ENCODE results near the gene PIGV.
A peak's percentile ranks its signal among the peaks of the same experiment; 100 is the strongest.

The PIGV gene

DNA sequence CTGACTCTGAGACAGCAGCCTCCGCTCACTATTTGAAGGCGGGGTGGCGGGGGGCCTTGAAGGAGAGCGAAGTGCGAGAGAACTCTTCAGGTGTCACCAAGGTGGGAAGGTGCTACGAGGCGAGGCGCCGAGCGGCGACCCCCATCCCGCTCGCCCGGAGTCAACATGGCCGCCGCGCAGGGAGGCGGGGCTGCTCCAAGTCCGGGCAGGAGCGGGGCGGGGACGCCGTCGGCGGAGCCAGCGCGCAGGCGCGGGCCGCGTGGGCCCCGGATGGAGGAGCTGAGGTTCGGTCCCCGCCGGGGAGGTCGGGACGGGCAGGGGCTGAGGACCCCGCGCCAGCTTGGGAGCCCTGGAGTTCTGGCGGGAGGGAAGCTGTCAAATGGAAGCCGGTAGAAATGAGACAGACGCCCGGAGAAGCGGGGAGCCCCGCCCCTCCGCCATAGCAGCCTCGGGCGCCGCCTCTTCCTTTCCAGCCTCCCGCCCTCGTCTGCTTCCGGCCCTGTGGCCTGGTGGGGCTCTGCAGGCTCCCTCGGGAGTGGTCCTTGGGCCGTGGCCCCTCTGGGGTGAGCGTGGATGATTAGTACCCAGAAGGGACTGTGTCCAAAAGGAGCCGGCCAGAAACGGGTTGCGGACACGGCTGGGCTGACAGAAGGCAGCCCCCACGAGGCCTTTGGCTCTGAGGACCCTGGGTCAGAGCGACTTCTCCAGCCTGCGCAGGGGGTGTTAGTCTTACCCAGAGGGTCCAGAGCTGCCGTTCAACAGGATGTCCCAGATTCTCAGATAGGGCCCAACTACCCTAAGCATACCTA lies at the start of gene PIGV:
Gene PIGV, plus strand, starts transcription at position 245 of the 809 bp plus-strand sequence. CDS start 2,866 bp downstream, outside the sequence.
- peaks cover 19% of the 10 kb centered on the region for H3K4me1 ChIP-seq (ENCODE audit: insufficient read depth, insufficient read length)
- H3K9me3 ChIP-seq (ENCODE audit: insufficient read depth, low read length), result no peaks in the 10 kb centered on the region
- no peak for TF ChIP-seq ZNF274 (IDR thresholded peaks at IDR 0.05; ENCODE audit: low read depth, low read length)
- peak; percentile 92 for TF ChIP-seq YY1 (IDR thresholded peaks at IDR 0.05; ENCODE audit: insufficient read depth, insufficient read length)
- H3K27me3 ChIP-seq (ENCODE audit: insufficient read depth, insufficient read length), result no peaks in the 10 kb centered on the region
- peaks cover 16% of the 10 kb centered on the region for H3K36me3 ChIP-seq (ENCODE audit: insufficient read depth, insufficient read length, low read length)
- peak; percentile 93 for DNase-seq (ENCODE audit: low read depth, low spot score)
- H3K4me3 ChIP-seq (ENCODE audit: insufficient read length, low read depth), result peak within 1 kb of the TSS; percentile 91
- H3K9ac ChIP-seq (ENCODE audit: insufficient read length, low read depth), result peak within 1 kb of the TSS; percentile 95

DNA sequence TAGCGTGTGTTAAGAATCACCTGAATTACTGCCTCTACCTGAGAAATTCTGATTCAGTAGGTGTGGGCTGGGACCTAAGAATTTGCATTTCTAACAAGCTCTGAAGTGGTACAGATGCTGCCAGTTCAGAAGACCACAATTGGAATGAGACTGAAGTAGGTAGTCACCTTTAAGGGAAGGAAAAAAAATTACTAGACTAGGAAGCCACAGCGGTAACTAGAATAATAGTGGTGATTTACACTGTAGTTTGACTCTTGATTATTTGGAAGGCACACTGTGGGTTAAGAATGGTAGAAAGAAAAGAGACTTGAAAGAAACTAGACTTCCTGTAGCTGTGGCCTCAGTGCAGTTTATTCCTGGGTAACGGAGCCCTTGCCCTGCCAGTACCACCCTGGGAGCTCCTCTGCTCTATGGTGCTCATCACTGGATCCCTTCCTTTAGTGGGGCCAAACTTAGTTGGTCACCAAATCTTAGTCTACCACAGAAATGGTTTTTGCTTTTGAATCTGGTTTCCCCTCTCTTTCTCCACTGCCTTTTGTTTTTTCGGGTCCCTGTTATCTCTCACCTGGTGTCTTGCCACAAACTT lies 48.3 kb upstream of the PIGV start:
- Histone ChIP-seq H3K36me3 (ENCODE audit: insufficient read depth, insufficient read length, low read length) (peaks cover 78% of the 10 kb centered on the region), H3K9me3 (ENCODE audit: insufficient read depth, low read length) (no peaks in the 10 kb centered on the region), H3K4me3 (ENCODE audit: insufficient read length, low read depth) (no peak overlapping the region), H3K27me3 (ENCODE audit: insufficient read depth, insufficient read length) (no peaks in the 10 kb centered on the region), H3K4me1 (ENCODE audit: insufficient read depth, insufficient read length) (peaks cover 2% of the 10 kb centered on the region), H3K9ac (ENCODE audit: insufficient read length, low read depth) (no peak overlapping the region)
- no peak for DNase-seq (ENCODE audit: low read depth, low spot score)
- TF ChIP-seq YY1 (IDR thresholded peaks at IDR 0.05; ENCODE audit: insufficient read depth, insufficient read length) (no peak), SUZ12 (IDR thresholded peaks at IDR 0.05; ENCODE audit: extremely low read depth, insufficient read depth, insufficient read length) (no peak), ZNF274 (IDR thresholded peaks at IDR 0.05; ENCODE audit: low read depth, low read length) (no peak)

DNA sequence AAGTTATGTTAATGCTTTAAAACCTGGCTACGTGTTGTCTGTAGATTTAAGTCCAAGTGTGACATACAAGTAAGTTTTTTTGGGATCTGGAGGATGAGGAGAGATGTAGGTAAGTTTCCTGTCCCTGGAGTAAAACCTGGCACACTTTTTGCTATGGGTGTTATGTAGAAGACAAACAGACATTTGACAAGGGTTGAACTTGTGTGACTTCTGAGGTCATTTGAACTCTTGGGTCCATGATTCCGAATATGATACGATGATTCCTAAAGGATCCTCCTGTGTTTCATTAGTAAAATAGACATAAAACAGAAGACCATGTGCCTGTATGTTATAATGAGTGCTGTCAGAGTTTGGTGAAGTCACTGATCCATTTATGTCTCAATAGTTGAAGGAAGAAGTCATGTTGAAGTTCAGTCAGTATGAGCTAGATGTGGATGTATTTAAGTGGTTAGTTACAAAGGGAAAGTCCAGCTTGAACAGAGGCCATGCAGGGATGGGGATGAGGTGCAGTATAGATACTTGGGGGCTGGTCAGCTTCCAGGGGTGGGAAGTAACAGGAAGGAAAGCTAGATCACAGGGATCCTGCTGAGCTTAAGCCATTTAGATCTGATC lies 47.6 kb upstream of the PIGV start:
- H3K27me3 ChIP-seq (ENCODE audit: insufficient read depth, insufficient read length), result no peaks in the 10 kb centered on the region
- H3K4me1 ChIP-seq (ENCODE audit: insufficient read depth, insufficient read length), result peaks cover 3% of the 10 kb centered on the region
- H3K9me3 ChIP-seq (ENCODE audit: insufficient read depth, low read length), result no peaks in the 10 kb centered on the region
- no peak overlapping the region for H3K9ac ChIP-seq (ENCODE audit: insufficient read length, low read depth)
- no peak for TF ChIP-seq YY1 (IDR thresholded peaks at IDR 0.05; ENCODE audit: insufficient read depth, insufficient read length)
- TF ChIP-seq ZNF274 (IDR thresholded peaks at IDR 0.05; ENCODE audit: low read depth, low read length), result no peak
- no peak for TF ChIP-seq SUZ12 (IDR thresholded peaks at IDR 0.05; ENCODE audit: extremely low read depth, insufficient read depth, insufficient read length)
- DNase-seq (ENCODE audit: low read depth, low spot score), result no peak
- no peak overlapping the region for H3K4me3 ChIP-seq (ENCODE audit: insufficient read length, low read depth)
- peaks cover 78% of the 10 kb centered on the region for H3K36me3 ChIP-seq (ENCODE audit: insufficient read depth, insufficient read length, low read length)

DNA sequence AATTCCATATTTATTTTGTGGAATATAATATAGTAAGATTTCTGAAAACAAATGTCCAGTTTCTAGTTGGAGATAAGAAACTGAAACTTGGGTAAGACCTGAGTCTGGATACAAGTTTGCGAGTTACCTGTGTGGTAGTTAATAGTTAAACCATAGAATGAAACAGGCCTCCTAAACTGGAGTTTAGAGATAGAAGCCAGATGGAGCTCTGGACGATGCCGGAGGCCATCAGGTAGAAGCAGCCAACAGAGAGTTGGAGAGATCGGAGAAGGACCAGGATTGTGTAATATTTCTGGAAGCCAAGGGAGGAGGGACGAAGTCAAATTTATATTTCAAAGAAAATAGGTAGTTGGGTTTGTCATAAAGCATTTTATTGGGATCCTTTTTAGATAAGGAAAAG lies 46.8 kb upstream of the PIGV start:
- no peak for TF ChIP-seq YY1 (IDR thresholded peaks at IDR 0.05; ENCODE audit: insufficient read depth, insufficient read length)
- no peak overlapping the region for H3K4me3 ChIP-seq (ENCODE audit: insufficient read length, low read depth)
- no peaks in the 10 kb centered on the region for H3K9me3 ChIP-seq (ENCODE audit: insufficient read depth, low read length)
- H3K36me3 ChIP-seq (ENCODE audit: insufficient read depth, insufficient read length, low read length), result peaks cover 77% of the 10 kb centered on the region
- H3K4me1 ChIP-seq (ENCODE audit: insufficient read depth, insufficient read length), result peaks cover 3% of the 10 kb centered on the region
- H3K27me3 ChIP-seq (ENCODE audit: insufficient read depth, insufficient read length), result no peaks in the 10 kb centered on the region
- H3K9ac ChIP-seq (ENCODE audit: insufficient read length, low read depth), result no peak overlapping the region
- DNase-seq (ENCODE audit: low read depth, low spot score), result no peak

DNA sequence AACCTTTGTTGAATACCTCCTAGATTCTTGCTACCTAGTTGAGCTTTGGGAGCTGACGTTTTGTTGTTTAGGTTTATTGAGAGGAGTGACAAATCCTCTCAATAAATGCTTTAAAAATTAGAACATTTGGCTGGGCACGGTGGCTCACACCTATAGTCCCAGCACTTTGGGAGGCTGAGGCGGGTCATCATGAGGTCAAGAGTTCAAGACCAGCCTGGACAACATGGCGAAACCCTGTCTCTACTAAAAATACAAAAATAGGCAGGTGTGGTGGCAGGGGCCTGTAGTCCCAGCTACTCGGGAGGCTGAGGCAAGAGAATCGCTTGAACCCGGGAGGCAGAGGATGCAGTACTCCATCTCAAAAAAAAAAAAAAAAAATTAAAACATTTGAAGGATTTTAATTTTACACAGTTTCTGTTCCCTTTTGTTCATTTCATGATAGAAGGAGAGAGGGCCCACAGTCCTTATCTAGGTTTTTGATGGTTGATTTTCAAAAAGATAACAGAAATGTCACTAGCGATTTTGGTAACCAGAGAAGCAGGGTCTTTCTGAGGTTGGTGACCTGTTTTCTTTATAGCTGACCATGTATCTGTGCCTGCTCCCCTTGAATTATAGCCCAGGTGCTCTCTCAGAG lies 44.2 kb upstream of the PIGV start:
- DNase-seq (ENCODE audit: low read depth, low spot score), result no peak
- Histone ChIP-seq H3K36me3 (ENCODE audit: insufficient read depth, insufficient read length, low read length) (peaks cover 86% of the 10 kb centered on the region), H3K9ac (ENCODE audit: insufficient read length, low read depth) (no peak overlapping the region), H3K4me3 (ENCODE audit: insufficient read length, low read depth) (no peak overlapping the region), H3K9me3 (ENCODE audit: insufficient read depth, low read length) (no peaks in the 10 kb centered on the region), H3K4me1 (ENCODE audit: insufficient read depth, insufficient read length) (peaks cover 9% of the 10 kb centered on the region), H3K27me3 (ENCODE audit: insufficient read depth, insufficient read length) (no peaks in the 10 kb centered on the region)
- TF ChIP-seq ZNF274 (IDR thresholded peaks at IDR 0.05; ENCODE audit: low read depth, low read length), result no peak

DNA sequence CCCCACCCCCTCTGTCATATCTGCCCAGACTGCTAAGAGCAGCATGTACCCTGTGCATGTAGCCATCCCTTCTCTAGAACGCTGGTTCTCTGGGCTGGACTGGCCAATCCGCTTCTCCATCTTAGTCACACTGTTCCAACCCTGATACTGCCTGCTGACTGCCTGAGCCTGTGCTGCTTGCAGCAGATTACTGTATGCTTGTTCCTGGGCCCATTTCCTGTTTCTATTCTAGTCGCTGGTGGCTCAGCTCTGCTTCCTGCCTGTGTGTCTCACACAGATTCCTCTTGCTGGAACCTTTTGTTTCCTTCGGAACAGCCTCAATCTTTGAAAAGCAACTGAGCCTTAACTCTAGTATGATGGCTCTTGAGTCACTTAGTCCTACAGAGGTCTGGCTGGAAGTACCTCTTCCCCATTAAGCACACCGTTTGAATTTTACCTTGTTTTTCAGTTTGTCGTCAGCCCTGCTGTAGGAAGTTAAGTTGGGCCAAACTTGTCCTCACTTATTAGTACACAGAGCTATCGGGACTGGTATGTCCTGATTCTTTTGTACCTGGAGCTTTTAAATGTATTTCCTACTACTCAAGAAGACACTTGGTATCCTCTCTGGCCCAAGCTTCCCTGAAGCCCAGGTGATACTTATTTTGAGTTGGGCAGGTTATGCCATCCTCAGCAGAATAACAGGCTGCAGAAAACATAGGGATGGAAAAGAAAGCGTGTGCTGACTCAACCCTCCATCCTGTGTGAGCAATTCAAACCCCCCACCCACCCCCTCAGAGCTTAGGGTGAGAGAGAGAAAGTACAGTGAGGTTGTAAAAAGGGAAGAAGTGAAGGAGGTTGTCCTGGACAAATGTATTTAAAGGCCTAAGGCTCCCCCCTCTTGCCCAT lies 43.4 kb upstream of the PIGV start:
- Histone ChIP-seq H3K36me3 (ENCODE audit: insufficient read depth, insufficient read length, low read length) (peaks cover 86% of the 10 kb centered on the region), H3K4me1 (ENCODE audit: insufficient read depth, insufficient read length) (peaks cover 9% of the 10 kb centered on the region), H3K9me3 (ENCODE audit: insufficient read depth, low read length) (no peaks in the 10 kb centered on the region), H3K9ac (ENCODE audit: insufficient read length, low read depth) (no peak overlapping the region), H3K27me3 (ENCODE audit: insufficient read depth, insufficient read length) (no peaks in the 10 kb centered on the region), H3K4me3 (ENCODE audit: insufficient read length, low read depth) (no peak overlapping the region)
- DNase-seq (ENCODE audit: low read depth, low spot score), result peak; percentile 87
- TF ChIP-seq ZNF274 (IDR thresholded peaks at IDR 0.05; ENCODE audit: low read depth, low read length), result no peak
- no peak for TF ChIP-seq SUZ12 (IDR thresholded peaks at IDR 0.05; ENCODE audit: extremely low read depth, insufficient read depth, insufficient read length)
- no peak for TF ChIP-seq YY1 (IDR thresholded peaks at IDR 0.05; ENCODE audit: insufficient read depth, insufficient read length)

Data from NT2/D1 (cell line).